DMS153 (cell line): Measurements from ENCODE around the gene FAM98B.

Source experiments
- DNase-seq: peaks from one replicate; lab custom pipeline; 2025; lab: John Stamatoyannopoulos, UW

FAM98B gene

GRCh38 chr15:38508647-38509046 lies 54.7 kb downstream of the FAM98B start:
- DNase-seq, result no peak

- no peak for DNase-seq
Observed at GRCh38 chr15:38509152-38509551, 55.2 kb downstream of the FAM98B start.

GRCh38 chr15:38512901-38513300 lies 59.0 kb downstream of the FAM98B start:
- no peak for DNase-seq

GRCh38 chr15:38514601-38515000 lies 60.7 kb downstream of the FAM98B start:
- DNase-seq, result no peak

- DNase-seq, result no peak
Observed at GRCh38 chr15:38516626-38517025, 62.7 kb downstream of the FAM98B start.

- DNase-seq, result no peak
Observed at GRCh38 chr15:38517312-38517975, 63.5 kb downstream of the FAM98B start.

GRCh38 chr15:38518084-38518483 lies 64.2 kb downstream of the FAM98B start:
- DNase-seq, result no peak

- no peak for DNase-seq
Observed at GRCh38 chr15:38520035-38520434, 66.1 kb downstream of the FAM98B start.

- no peak for DNase-seq
Observed at GRCh38 chr15:38521316-38521715, 67.4 kb downstream of the FAM98B start.

- no peak for DNase-seq
Observed at GRCh38 chr15:38522922-38523321, 69.0 kb downstream of the FAM98B start.

GRCh38 chr15:38524156-38524555 lies 70.2 kb downstream of the FAM98B start:
- DNase-seq, result no peak

GRCh38 chr15:38525489-38525888 lies 71.6 kb downstream of the FAM98B start:
- no peak for DNase-seq

GRCh38 chr15:38526158-38526557 lies 72.2 kb downstream of the FAM98B start:
- no peak for DNase-seq

- DNase-seq, result no peak
Observed at GRCh38 chr15:38528294-38528693, 74.4 kb downstream of the FAM98B start.

GRCh38 chr15:38530113-38530512 lies 76.2 kb downstream of the FAM98B start:
- no peak for DNase-seq

GRCh38 chr15:38531509-38531908 lies 77.6 kb downstream of the FAM98B start:
- DNase-seq, result no peak

- DNase-seq, result no peak
Observed at GRCh38 chr15:38532728-38533127, 78.8 kb downstream of the FAM98B start.

GRCh38 chr15:38533416-38533915 lies 79.5 kb downstream of the FAM98B start:
- DNase-seq, result no peak

GRCh38 chr15:38533926-38534325 lies 80.0 kb downstream of the FAM98B start:
- no peak for DNase-seq

GRCh38 chr15:38534691-38535090 lies 80.8 kb downstream of the FAM98B start:
- no peak for DNase-seq

- DNase-seq, result no peak
Observed at GRCh38 chr15:38535491-38536200, 81.7 kb downstream of the FAM98B start.

- DNase-seq, result no peak
Observed at GRCh38 chr15:38536201-38536676, 82.3 kb downstream of the FAM98B start.
